Activated CD8-positive, alpha-beta T cell treated with anti-CD3 and anti-CD28 coated beads for 36 hours (primary cell): ENCODE measurements around the gene RAB10. TPM values are rescaled to one million over a fixed set of nuclear protein-coding genes. Genes with fewer than 3 reads are reported as not detected.

ENCODE experiments used
- ATAC-seq: fragments of 200-7000 bp; cut with Tn5 transposase; one replicate; pipeline ENCODE4 v1.10.0; 2021; ENCODE audit warnings: mild to moderate bottlenecking, moderate library complexity
- CTCF ChIA-PET: fragments of 350-600 bp; sonication (Branson Sonifier 250); formaldehyde crosslinking; loops from one replicate; lab custom pipeline; 2021; ENCODE audit warnings: antibody characterized with exemption; lab: Charles Lee
- POLR2A ChIA-PET: fragments of 350-600 bp; sonication (Branson Sonifier 250); formaldehyde crosslinking; loops from one replicate; lab custom pipeline; 2021; ENCODE audit warnings: antibody characterized with exemption; lab: Charles Lee
- DNase-seq: peaks from one replicate; pipeline ENCODE4 v3.0.0-alpha.2; 2020
- H3K27ac Mint-ChIP-seq: one replicate; pipeline ENCODE4 v1.8.0; 2021; ENCODE audit warnings: mild to moderate bottlenecking, mixed read lengths
- H3K27me3 Mint-ChIP-seq: one replicate; pipeline ENCODE4 v1.8.0; 2021; ENCODE audit warnings: mixed read lengths
- H3K36me3 Mint-ChIP-seq: one replicate; pipeline ENCODE4 v1.8.0; 2021; ENCODE audit warnings: low read depth, mixed read lengths
- H3K4me1 Mint-ChIP-seq: one replicate; pipeline ENCODE4 v1.8.0; 2021; ENCODE audit warnings: low read depth, mixed read lengths
- H3K4me3 Mint-ChIP-seq: one replicate; pipeline ENCODE4 v1.8.0; 2021; ENCODE audit warnings: mild to moderate bottlenecking, moderate library complexity, mixed read lengths
- H3K9me3 Mint-ChIP-seq: one replicate; pipeline ENCODE4 v1.8.0; 2021; ENCODE audit warnings: mixed read lengths
- CTCF ChIP-seq: fragments of 200-600 bp; IDR thresholded peaks from one replicate; pipeline ENCODE4 v1.8.0; 2022; ENCODE audit warnings: antibody characterized with exemption, mild to moderate bottlenecking
- intact Hi-C: fragments of 100-400 bp; cut with micrococcal nuclease; formaldehyde crosslinking; loops from one replicate; pipeline ENCODE4 v1.10.0; 2022
- total RNA-seq, 2 experiments: library from RNA; stranded (reverse); gene quantifications; one replicate each; pipeline ENCODE4 v1.2.3, GENCODE V29; 2021

RAB10 gene
- total RNA-seq, 2 experiments from 2014 or later = 89.5 to 102 TPM

GRCh38 chr2:26139269-26140183, 105.6 kb downstream of the RAB10 start:
- no peak for DNase-seq
- no peaks in the 10 kb centered on the region for H3K9me3 Mint-ChIP-seq
- ChIA-PET POLR2A (no interaction called here), CTCF (no interaction called here)
- H3K36me3 Mint-ChIP-seq = peaks cover 2% of the 10 kb centered on the region
- H3K4me1 Mint-ChIP-seq = no peaks in the 10 kb centered on the region
- no peak for ATAC-seq
- TF ChIP-seq CTCF = no peak
- intact Hi-C loops = no loop called here
- peak overlapping the region; percentile 44 for H3K27ac Mint-ChIP-seq
- H3K27me3 Mint-ChIP-seq = no peaks in the 10 kb centered on the region
- H3K4me3 Mint-ChIP-seq = no peak overlapping the region

GRCh38 chr2:26141145-26141769, 107.4 kb downstream of the RAB10 start:
- CTCF ChIA-PET = interaction anchor here (0.9 to 1.8 kb wide), 4 partner anchors 54 to 150 kb away, joined by 3 to 6 read pairs (median 4); no protein-coding TSS in a partner anchor
- peaks cover 1% of the 10 kb centered on the region for H3K4me1 Mint-ChIP-seq
- intact Hi-C loops = no loop called here
- H3K9me3 Mint-ChIP-seq = no peaks in the 10 kb centered on the region
- H3K36me3 Mint-ChIP-seq = no peaks in the 10 kb centered on the region
- no peak for TF ChIP-seq CTCF
- ATAC-seq (no peak), DNase-seq (no peak)
- H3K27ac Mint-ChIP-seq = no peak overlapping the region
- no peak overlapping the region for H3K4me3 Mint-ChIP-seq
- H3K27me3 Mint-ChIP-seq = no peaks in the 10 kb centered on the region
- POLR2A ChIA-PET = interaction anchor here (1.1 to 1.5 kb wide), 2 partner anchors 8 to 13 kb away, joined by 3 read pairs; no protein-coding TSS in a partner anchor

GRCh38 chr2:26144031-26144430, 110.1 kb downstream of the RAB10 start:
- intact Hi-C loops = loop anchor here (2.0 kb wide), 1 partner anchor 193 kb away; no protein-coding TSS in a partner anchor
- no peak for TF ChIP-seq CTCF
- ChIA-PET POLR2A (no interaction called here), CTCF (interaction anchor here (1.0 to 4.4 kb wide), 9 partner anchors 17 to 290 kb away, joined by 3 to 44 read pairs (median 4); no protein-coding TSS in a partner anchor)
- H3K36me3 Mint-ChIP-seq = no peaks in the 10 kb centered on the region
- ATAC-seq (no peak), DNase-seq (no peak)
- peaks cover 1% of the 10 kb centered on the region for H3K4me1 Mint-ChIP-seq
- H3K27me3 Mint-ChIP-seq = no peaks in the 10 kb centered on the region
- no peaks in the 10 kb centered on the region for H3K9me3 Mint-ChIP-seq
- no peak overlapping the region for H3K27ac Mint-ChIP-seq
- H3K4me3 Mint-ChIP-seq = no peak overlapping the region

GRCh38 chr2:26144953-26145680, 111.2 kb downstream of the RAB10 start:
- H3K4me3 Mint-ChIP-seq = no peak overlapping the region
- ATAC-seq (peak; percentile 94), DNase-seq (peak; percentile 82)
- intact Hi-C loops = loop anchor here (2.0 to 5.0 kb wide), 2 partner anchors 153 to 194 kb away; no protein-coding TSS in a partner anchor
- peaks cover 4% of the 10 kb centered on the region for H3K27me3 Mint-ChIP-seq
- H3K36me3 Mint-ChIP-seq = no peaks in the 10 kb centered on the region
- POLR2A ChIA-PET = interaction anchor here (0.6 to 0.9 kb wide), 2 partner anchors 87 to 194 kb away, joined by 3 read pairs; no protein-coding TSS in a partner anchor
- CTCF ChIA-PET = interaction anchor here (0.7 to 4.4 kb wide), 35 partner anchors 9 to 538 kb away, joined by 3 to 44 read pairs (median 4); no protein-coding TSS in a partner anchor
- H3K4me1 Mint-ChIP-seq = peaks cover 1% of the 10 kb centered on the region
- H3K9me3 Mint-ChIP-seq = no peaks in the 10 kb centered on the region
- peak; percentile 84 for TF ChIP-seq CTCF
- no peak overlapping the region for H3K27ac Mint-ChIP-seq
